Right ventricle myocardium superior (tissue), 1 donor: ENCODE results near the gene WWTR1. TPM values are rescaled to one million over a fixed set of nuclear protein-coding genes. Genes with fewer than 3 reads are reported as not detected.

Experiments
- ATAC-seq: fragments of 200-7000 bp; cut with Tn5 transposase; one replicate; pipeline ENCODE4 v1.9.1; 2020; ENCODE audit warnings: mild to moderate bottlenecking; ENCODE audit not compliant: poor library complexity
- DNase-seq: peaks from one replicate; pipeline ENCODE4 v3.0.0-alpha.2; 2020
- intact Hi-C: fragments of 100-400 bp; cut with DNase I; formaldehyde crosslinking; loops from one replicate; pipeline ENCODE4 v1.11.2; 2022
- total RNA-seq: library from RNA; stranded (reverse); fragmentation: NEBNext Ultra II Directional; extraction: Animal tissue kit (Norgen Biotek cat#: 25700); gene quantifications from one replicate; pipeline ENCODE4 v1.2.1, GENCODE V29; 2021
- donor health status: DM: no; HTN: yes; CAD: no; lungs with severe emphysema.

WWTR1 gene
- total RNA-seq, 1 donor from 2014 or later = 37.9 TPM

GRCh38 chr3:149553781-149554451 is 103.9 kb downstream of the WWTR1 start:
- peak; percentile 82 for ATAC-seq
- peak; percentile 57 for DNase-seq
- intact Hi-C loops = no loop called here

GRCh38 chr3:149552700-149553099 is 105.1 kb downstream of the WWTR1 start:
- no peak for DNase-seq
- ATAC-seq = no peak
- intact Hi-C loops = no loop called here

GRCh38 chr3:149551500-149551899 is 106.3 kb downstream of the WWTR1 start:
- intact Hi-C loops = no loop called here
- DNase-seq (no peak), ATAC-seq (no peak)

- intact Hi-C loops = no loop called here
- DNase-seq (no peak), ATAC-seq (no peak)
Observed at GRCh38 chr3:149548669-149549065, 109.2 kb downstream of the WWTR1 start.

GRCh38 chr3:149547954-149548668 is 109.7 kb downstream of the WWTR1 start:
- ATAC-seq (peak; percentile 88), DNase-seq (no peak)
- intact Hi-C loops = no loop called here

- intact Hi-C loops = no loop called here
- DNase-seq (peak; percentile 79), ATAC-seq (peak; percentile 73)
Observed at GRCh38 chr3:149547413-149547812, 110.4 kb downstream of the WWTR1 start.

GRCh38 chr3:149545049-149545448 is 112.8 kb downstream of the WWTR1 start:
- DNase-seq (no peak), ATAC-seq (no peak)
- intact Hi-C loops = no loop called here

GRCh38 chr3:149542375-149543312 is 115.2 kb downstream of the WWTR1 start:
- ATAC-seq (no peak), DNase-seq (no peak)
- intact Hi-C loops = no loop called here

GRCh38 chr3:149541091-149541491 is 116.7 kb downstream of the WWTR1 start:
- DNase-seq = no peak
- intact Hi-C loops = no loop called here
- ATAC-seq = no peak

GRCh38 chr3:149538371-149538770 is 119.5 kb downstream of the WWTR1 start:
- ATAC-seq = no peak
- intact Hi-C loops = no loop called here
- DNase-seq = no peak

- DNase-seq (peak; percentile 85), ATAC-seq (peak; percentile 93)
- intact Hi-C loops = no loop called here
Observed at GRCh38 chr3:149536429-149536828, 121.4 kb downstream of the WWTR1 start.

GRCh38 chr3:149535333-149535685 is 122.5 kb downstream of the WWTR1 start:
- intact Hi-C loops = no loop called here
- ATAC-seq = no peak

GRCh38 chr3:149534671-149535332 is 123.0 kb downstream of the WWTR1 start:
- intact Hi-C loops = loop anchor here (5.0 kb wide), 2 partner anchors 122 to 182 kb away; partner anchors contain the start of gene WWTR1
- peak; percentile 57 for ATAC-seq
- peak; percentile 41 for DNase-seq

More at GRCh38 chr3:149535333-149535685, 122.5 kb downstream of the WWTR1 start:
- DNase-seq = no peak

- intact Hi-C loops = loop anchor here (5.0 kb wide), 2 partner anchors 123 to 183 kb away; partner anchors contain the start of gene WWTR1
- DNase-seq (no peak), ATAC-seq (no peak)
Observed at GRCh38 chr3:149534082-149534481, 123.7 kb downstream of the WWTR1 start.

- DNase-seq (no peak), ATAC-seq (no peak)
- intact Hi-C loops = loop anchor here (5.0 kb wide), 2 partner anchors 125 to 185 kb away; partner anchors contain the start of gene WWTR1
Observed at GRCh38 chr3:149532489-149533180, 125.2 kb downstream of the WWTR1 start.

GRCh38 chr3:149529099-149529498 is 128.7 kb downstream of the WWTR1 start:
- DNase-seq (no peak), ATAC-seq (no peak)
- intact Hi-C loops = no loop called here

- intact Hi-C loops = no loop called here
- no peak for ATAC-seq
- DNase-seq = no peak
Observed at GRCh38 chr3:149528340-149528650, 129.5 kb downstream of the WWTR1 start.
